ENCODE results near the gene SETDB2. TPM values are rescaled to one million over a fixed set of nuclear protein-coding genes. Genes with fewer than 3 reads are reported as not detected.

SETDB2 gene
- polyA plus RNA-seq, 1 donor (not counting 4 experiments of a cell fraction or from before 2014, with no cell fraction given), result 5.6 TPM

- DNase-seq (ENCODE audit: low read depth, low spot score), result no peak
- no peak for TF ChIP-seq CTCF (optimal IDR thresholded peaks at IDR 0.05 in 1 of 3, IDR thresholded peaks at IDR 0.05 in 1 of 3, conservative IDR thresholded peaks at IDR 0.05 in 1 of 3; ENCODE audit: extremely low read depth in 1 of 3, insufficient read depth in 2 of 3, low read length in 3 of 3)
- TF ChIP-seq EZH2 (IDR thresholded peaks at IDR 0.05; ENCODE audit: low read length), result no peak
- dilution Hi-C loops (cut with MboI; ENCODE audit: extremely low pct_ligation_motif_present, low sequenced_read_pairs), result loop anchor here (25.0 kb wide), 1 partner anchor 130 kb away; no protein-coding TSS in a partner anchor
These were observed 2.2 kb upstream of the SETDB2 start for GRCh38 chr13:49441846-49442245.

GRCh38 chr13:49443357-49443703 is 744 bp upstream of the SETDB2 start:
- peak overlapping the region; percentile 87 for H3K4me2 ChIP-seq (ENCODE audit: control insufficient read depth, extremely low read depth, insufficient read depth, low read depth, low read length)
- H3K4me3 ChIP-seq (ENCODE audit: control insufficient read depth in 2 of 3, extremely low read depth in 1 of 3, insufficient read depth in 2 of 3, low read depth in 1 of 3, low read length in 3 of 3), result peak overlapping the region; percentile 85 to 99 (median 88)
- H3K4me1 ChIP-seq (ENCODE audit: control insufficient read depth, extremely low read depth, insufficient read depth, low read length), result no peaks in the 10 kb centered on the region
- no peaks in the 10 kb centered on the region for H3K27me3 ChIP-seq (ENCODE audit: control insufficient read depth, extremely low read depth, insufficient read depth, low read length)
- H3K9ac ChIP-seq (ENCODE audit: control insufficient read depth, extremely low read depth, insufficient read depth, low read length), result peak overlapping the region; percentile 91
- TF ChIP-seq CTCF (optimal IDR thresholded peaks at IDR 0.05 in 1 of 3, IDR thresholded peaks at IDR 0.05 in 1 of 3, conservative IDR thresholded peaks at IDR 0.05 in 1 of 3; ENCODE audit: extremely low read depth in 1 of 3, insufficient read depth in 2 of 3, low read length in 3 of 3) (no peak), EZH2 (IDR thresholded peaks at IDR 0.05; ENCODE audit: low read length) (no peak)
- H3K9me3 ChIP-seq (ENCODE audit: control insufficient read depth, low read depth, low read length), result no peaks in the 10 kb centered on the region
- no peaks in the 10 kb centered on the region for H3K9me1 ChIP-seq (ENCODE audit: control insufficient read depth, extremely low read depth, insufficient read depth, low read length)
- DNase-seq (ENCODE audit: low read depth, low spot score) (no peak), FAIRE-seq (peak; percentile 68)
- H4K20me1 ChIP-seq (ENCODE audit: control insufficient read depth, extremely low read depth, insufficient read depth, low read length), result no peaks in the 10 kb centered on the region
- peaks cover 5% of the 10 kb centered on the region for H3K79me2 ChIP-seq (ENCODE audit: control insufficient read depth, insufficient read depth, low read length)
- H3K27ac ChIP-seq (ENCODE audit: control insufficient read depth, insufficient read depth, low read length), result peak overlapping the region; percentile 92
- no peaks in the 10 kb centered on the region for H3K36me3 ChIP-seq (ENCODE audit: control insufficient read depth in 2 of 2, extremely low read depth in 1 of 2, insufficient read depth in 2 of 2, low read length in 2 of 2)
- H2AFZ ChIP-seq (ENCODE audit: control insufficient read depth, low read length), result peak overlapping the region; percentile 94
- dilution Hi-C loops (cut with MboI; ENCODE audit: extremely low pct_ligation_motif_present, low sequenced_read_pairs), result loop anchor here (25.0 kb wide), 1 partner anchor 131 kb away; no protein-coding TSS in a partner anchor

More at GRCh38 chr13:49441846-49442245, 2.2 kb upstream of the SETDB2 start:
- no peaks in the 10 kb centered on the region for H3K9me1 ChIP-seq (ENCODE audit: control insufficient read depth, extremely low read depth, insufficient read depth, low read length)
- no peaks in the 10 kb centered on the region for H3K27me3 ChIP-seq (ENCODE audit: control insufficient read depth, extremely low read depth, insufficient read depth, low read length)
- no peaks in the 10 kb centered on the region for H3K9me3 ChIP-seq (ENCODE audit: control insufficient read depth, low read depth, low read length)
- H3K4me3 ChIP-seq (ENCODE audit: control insufficient read depth in 2 of 3, extremely low read depth in 1 of 3, insufficient read depth in 2 of 3, low read depth in 1 of 3, low read length in 3 of 3), result no peak overlapping the region
- no peak overlapping the region for H3K27ac ChIP-seq (ENCODE audit: control insufficient read depth, insufficient read depth, low read length)
- no peaks in the 10 kb centered on the region for H3K4me1 ChIP-seq (ENCODE audit: control insufficient read depth, extremely low read depth, insufficient read depth, low read length)
- no peak overlapping the region for H2AFZ ChIP-seq (ENCODE audit: control insufficient read depth, low read length)
- no peaks in the 10 kb centered on the region for H4K20me1 ChIP-seq (ENCODE audit: control insufficient read depth, extremely low read depth, insufficient read depth, low read length)
- FAIRE-seq, result no peak
- H3K79me2 ChIP-seq (ENCODE audit: control insufficient read depth, insufficient read depth, low read length), result peaks cover 5% of the 10 kb centered on the region
- H3K9ac ChIP-seq (ENCODE audit: control insufficient read depth, extremely low read depth, insufficient read depth, low read length), result no peak overlapping the region
- H3K36me3 ChIP-seq (ENCODE audit: control insufficient read depth in 2 of 2, extremely low read depth in 1 of 2, insufficient read depth in 2 of 2, low read length in 2 of 2), result no peaks in the 10 kb centered on the region
- no peak overlapping the region for H3K4me2 ChIP-seq (ENCODE audit: control insufficient read depth, extremely low read depth, insufficient read depth, low read depth, low read length)

All from keratinocyte (primary cell).